Neuronal stem cell (in vitro differentiated cells): ENCODE data around the gene KDM7A. TPM values are rescaled to one million over a fixed set of nuclear protein-coding genes. Genes with fewer than 3 reads are reported as not detected.

Experiments
- DNase-seq: peaks from one replicate; pipeline ENCODE4 v3.0.0-alpha.2; 2013; ENCODE audit warnings: low spot score
- H2AFZ ChIP-seq: one replicate; pipeline ENCODE4 v1.6.1; 2013; ENCODE audit warnings: mild to moderate bottlenecking, low read length, inconsistent platforms
- H2AK5ac ChIP-seq: 2 replicates; pipeline ENCODE4 v1.6.1; 2013; ENCODE audit warnings: low read depth, mild to moderate bottlenecking, inconsistent platforms, low read length, moderate library complexity, mixed read lengths
- H2BK120ac ChIP-seq: 2 replicates; pipeline ENCODE4 v1.6.1; 2013; ENCODE audit warnings: low read depth, mild to moderate bottlenecking, inconsistent platforms, low read length, moderate library complexity, mixed read lengths
- H2BK12ac ChIP-seq: one replicate; pipeline ENCODE4 v1.6.1; 2013; ENCODE audit warnings: low read length, inconsistent platforms
- H2BK15ac ChIP-seq: 2 replicates; pipeline ENCODE4 v1.6.1; 2013; ENCODE audit warnings: mild to moderate bottlenecking, low read length, inconsistent platforms, mixed read lengths
- H2BK5ac ChIP-seq: one replicate; pipeline ENCODE4 v1.6.1; 2013; ENCODE audit warnings: inconsistent platforms, mild to moderate bottlenecking, low read length, moderate library complexity
- H3K14ac ChIP-seq: one replicate; pipeline ENCODE4 v1.6.1; 2013; ENCODE audit warnings: low read length, inconsistent platforms
- H3K18ac ChIP-seq: 2 replicates; pipeline ENCODE4 v1.6.1; 2013; ENCODE audit warnings: low read length, inconsistent platforms
- H3K23ac ChIP-seq: 2 replicates; pipeline ENCODE4 v1.6.1; 2013; ENCODE audit warnings: low read depth, mild to moderate bottlenecking, mixed read lengths, low read length, inconsistent platforms; ENCODE audit not compliant: poor library complexity
- H3K27ac ChIP-seq: replicated peaks from 3 replicates; pipeline ENCODE4 v1.5.1; 2013; ENCODE audit warnings: low read length, inconsistent platforms
- H3K27me3 ChIP-seq, 3 experiments: 2 replicates each; pipeline ENCODE4 v1.6.1; 2013; ENCODE audit warnings: low read length in 3 of 3, mild to moderate bottlenecking in 2 of 3, inconsistent platforms in 1 of 3, low read depth in 1 of 3, mixed read lengths in 1 of 3, moderate library complexity in 1 of 3; ENCODE audit not compliant: control insufficient read depth in 3 of 3, insufficient read depth in 3 of 3
- H3K36me3 ChIP-seq, 2 donors: replicated peaks in 1 of 2; 2 replicates each; pipeline ENCODE4 v1.6.1; 2013; ENCODE audit warnings: low read length in 2 of 2; ENCODE audit not compliant: control insufficient read depth in 2 of 2, insufficient read depth in 2 of 2
- H3K4ac ChIP-seq: 2 replicates; pipeline ENCODE4 v1.6.1; 2013; ENCODE audit warnings: inconsistent platforms, mild to moderate bottlenecking, low read length, moderate library complexity
- H3K4me1 ChIP-seq, 2 donors: 1 replicate in 1 of 2; 2 replicates in 1 of 2; pipeline ENCODE4 v1.6.1; 2013; ENCODE audit warnings: low read length in 2 of 2, low read depth in 1 of 2; ENCODE audit not compliant: control insufficient read depth in 2 of 2, insufficient read depth in 1 of 2
- H3K4me2 ChIP-seq: one replicate; pipeline ENCODE4 v1.6.1; 2013; ENCODE audit warnings: mild to moderate bottlenecking, low read length, inconsistent platforms; ENCODE audit not compliant: insufficient read depth, poor library complexity, severe bottlenecking
- H3K4me3 ChIP-seq, 2 donors: 2 replicates each; pipeline ENCODE4 v1.5.1; 2013; ENCODE audit warnings: low read length in 2 of 2, mild to moderate bottlenecking in 2 of 2, inconsistent platforms in 1 of 2, moderate library complexity in 1 of 2
- H3K79me1 ChIP-seq: one replicate; pipeline ENCODE4 v1.6.1; 2013; ENCODE audit warnings: low read depth, mild to moderate bottlenecking, inconsistent platforms, low read length, moderate library complexity
- H3K9ac ChIP-seq: one replicate; pipeline ENCODE4 v1.6.1; 2013; ENCODE audit warnings: mild to moderate bottlenecking, low read depth, low read length, inconsistent platforms; ENCODE audit not compliant: poor library complexity
- H3K9me3 ChIP-seq, 2 donors: replicated peaks in 1 of 2; 2 replicates each; pipeline versions ENCODE3 to v1.6.1; 2013; ENCODE audit warnings: low read length in 2 of 2, mild to moderate bottlenecking in 2 of 2, inconsistent platforms in 1 of 2, low read depth in 1 of 2, mixed read lengths in 1 of 2, moderate library complexity in 1 of 2; ENCODE audit not compliant: control insufficient read depth in 2 of 2, insufficient read depth in 1 of 2
- H4K8ac ChIP-seq: one replicate; pipeline ENCODE4 v1.6.1; 2013; ENCODE audit warnings: low read depth, mild to moderate bottlenecking, inconsistent platforms, low read length, moderate library complexity
- H4K91ac ChIP-seq: one replicate; pipeline ENCODE4 v1.6.1; 2013; ENCODE audit warnings: low read length, low read depth, mild to moderate bottlenecking, inconsistent platforms; ENCODE audit not compliant: poor library complexity
- WGBS, 2 donors: extraction: QIAGEN DNeasy Blood & Tissue Kit; methylation state at CpG; one replicate each; pipeline ENCODE4 v1.1.7; 2013; ENCODE audit warnings: missing lambda C conversion rate in 2 of 2, mixed read lengths in 1 of 2; ENCODE audit not compliant: insufficient read length in 2 of 2, insufficient replicate concordance in 1 of 2; ENCODE audit errors: extremely low coverage in 2 of 2; 5-methylcytosine and 5-hydroxymethylcytosine counted together
- polyA plus RNA-seq, 2 experiments: library from polyadenylated mRNA; stranded (reverse); fragments of 200-250 nt; gene quantifications; one replicate each; pipeline ENCODE4 v1.2.3, GENCODE V29; 2013

KDM7A gene
- 5.3 TPM for polyA plus RNA-seq (2013, experiment 1 of 2)
- 5.1 TPM for polyA plus RNA-seq (2013, experiment 2 of 2)

- peaks cover 0 to 5% of the 10 kb centered on the region in 2 donors for H3K9me3 ChIP-seq
- peak within 1 kb of the TSS; percentile 95 for H2BK120ac ChIP-seq
- peaks cover 0 to 19% (median 7%) of the 10 kb centered on the region in 3 experiments for H3K27me3 ChIP-seq
- peak; percentile 92 for DNase-seq
- peak within 1 kb of the TSS; percentile 71 for H3K14ac ChIP-seq
- H3K79me1 ChIP-seq: no peaks in the 10 kb centered on the region
- H2AK5ac ChIP-seq: peak within 1 kb of the TSS; percentile 43
- peak within 1 kb of the TSS; percentile 97 for H3K18ac ChIP-seq
- peak within 1 kb of the TSS; percentile 74 for H2BK15ac ChIP-seq
- H3K23ac ChIP-seq: peak within 1 kb of the TSS; percentile 99
- peak within 1 kb of the TSS; percentile 98 for H2AFZ ChIP-seq
- no peak within 1 kb of the TSS for H3K4ac ChIP-seq
- no peaks in the 10 kb centered on the region for H3K36me3 ChIP-seq
- no CpG with 5 or more reads among the region's 132 CpGs for WGBS, 2 donors
- no peak within 1 kb of the TSS for H4K8ac ChIP-seq
- peak within 1 kb of the TSS; percentile 78 for H3K27ac ChIP-seq
- peak within 1 kb of the TSS; percentile 86 for H3K9ac ChIP-seq
- peak within 1 kb of the TSS; percentile 82 for H2BK5ac ChIP-seq
- H3K4me1 ChIP-seq: peaks cover 0 to 2% of the 10 kb centered on the region in 2 donors
- H2BK12ac ChIP-seq: peak within 1 kb of the TSS; percentile 58
- no peak within 1 kb of the TSS for H4K91ac ChIP-seq
- peak within 1 kb of the TSS; percentile 82 to 90 for H3K4me3 ChIP-seq
- peak within 1 kb of the TSS; percentile 89 for H3K4me2 ChIP-seq
Observed at GRCh38 chr7:140176811-140177702, at the start of gene KDM7A. Gene KDM7A, minus strand, starts transcription at chr7:140176983. Its CDS starts 46 bp downstream, at chr7:140176937.

- H2AK5ac ChIP-seq: no peak overlapping the region
- no CpG with 5 or more reads among the region's 5 CpGs for WGBS, 2 donors
- H3K4me2 ChIP-seq: no peak overlapping the region
- H2BK12ac ChIP-seq: no peak overlapping the region
- no peaks in the 10 kb centered on the region for H3K79me1 ChIP-seq
- no peak overlapping the region for H3K4ac ChIP-seq
- H3K4me3 ChIP-seq: no peak overlapping the region
- no peak overlapping the region for H2AFZ ChIP-seq
- no peaks in the 10 kb centered on the region for H3K9me3 ChIP-seq
- peaks cover 4 to 78% (median 14%) of the 10 kb centered on the region in 3 experiments for H3K27me3 ChIP-seq
- H2BK15ac ChIP-seq: no peak overlapping the region
- no peak overlapping the region for H2BK5ac ChIP-seq
- DNase-seq: no peak
- no peak overlapping the region for H4K91ac ChIP-seq
- no peak overlapping the region for H3K9ac ChIP-seq
- peaks cover 3 to 4% of the 10 kb centered on the region in 2 donors for H3K4me1 ChIP-seq
- no peaks in the 10 kb centered on the region for H3K36me3 ChIP-seq
- no peak overlapping the region for H3K27ac ChIP-seq
- no peak overlapping the region for H4K8ac ChIP-seq
- H2BK120ac ChIP-seq: no peak overlapping the region
- no peak overlapping the region for H3K23ac ChIP-seq
- H3K18ac ChIP-seq: no peak overlapping the region
- no peak overlapping the region for H3K14ac ChIP-seq
Observed at GRCh38 chr7:140225562-140226249, 48.9 kb upstream of the KDM7A start.

GRCh38 chr7:140223515-140224221, 46.9 kb upstream of the KDM7A start:
- no peak overlapping the region for H3K14ac ChIP-seq
- H3K23ac ChIP-seq: peak overlapping the region; percentile 52
- no peaks in the 10 kb centered on the region for H3K36me3 ChIP-seq
- no peak for DNase-seq
- no peaks in the 10 kb centered on the region for H3K79me1 ChIP-seq
- H4K91ac ChIP-seq: no peak overlapping the region
- H3K27me3 ChIP-seq: peaks cover 0 to 64% (median 0%) of the 10 kb centered on the region in 3 experiments
- H2BK12ac ChIP-seq: no peak overlapping the region
- H3K4me2 ChIP-seq: no peak overlapping the region
- H2BK5ac ChIP-seq: no peak overlapping the region
- no peak overlapping the region for H3K4ac ChIP-seq
- H2BK120ac ChIP-seq: no peak overlapping the region
- H2BK15ac ChIP-seq: peak overlapping the region; percentile 31
- no peak overlapping the region for H2AFZ ChIP-seq
- WGBS, 2 donors: no CpG with 5 or more reads among the region's 15 CpGs
- H3K18ac ChIP-seq: no peak overlapping the region
- H3K9me3 ChIP-seq: no peaks in the 10 kb centered on the region
- no peak overlapping the region for H3K9ac ChIP-seq
- no peak overlapping the region for H2AK5ac ChIP-seq
- H3K4me3 ChIP-seq: no peak overlapping the region
- H4K8ac ChIP-seq: no peak overlapping the region
- H3K4me1 ChIP-seq: peaks cover 0 to 2% of the 10 kb centered on the region in 2 donors
- no peak overlapping the region for H3K27ac ChIP-seq
